ENCODE data around the gene LCN6. TPM values are rescaled to one million over a fixed set of nuclear protein-coding genes. Genes with fewer than 3 reads are reported as not detected.
A peak's percentile ranks its signal among the peaks of the same experiment; 100 is the strongest.

LCN6 gene
- total and polyA plus RNA-seq, 2 of the 13 experiments (the other 11 are each of a cell fraction or from before 2014, with no cell fraction given): not detected

DNA sequence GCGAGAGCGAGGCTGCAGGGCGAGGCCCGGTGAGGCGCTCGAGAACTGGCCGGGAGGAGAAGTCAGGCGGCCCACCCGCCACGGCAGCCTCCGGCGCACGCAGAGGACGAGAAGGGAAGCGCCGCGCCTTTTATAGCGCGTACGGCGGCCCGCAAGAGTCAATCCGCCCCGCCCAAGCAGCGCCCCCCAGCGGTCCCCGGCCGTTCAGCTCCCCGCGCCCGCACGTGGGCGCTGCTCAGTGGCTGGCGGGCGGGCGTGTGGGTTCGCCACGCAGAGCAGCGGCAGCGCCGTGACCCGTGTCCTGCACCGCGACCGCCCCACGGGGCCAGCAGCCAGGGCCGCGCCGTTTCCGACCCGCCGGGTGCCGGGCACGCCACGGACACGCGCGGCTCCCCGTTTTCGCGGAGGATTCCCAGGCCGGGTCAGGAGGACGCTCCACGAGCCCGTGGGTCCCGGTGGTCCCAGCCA, 20.2 kb downstream of the LCN6 start (continued):
- TF ChIP-seq, protein P1, sequence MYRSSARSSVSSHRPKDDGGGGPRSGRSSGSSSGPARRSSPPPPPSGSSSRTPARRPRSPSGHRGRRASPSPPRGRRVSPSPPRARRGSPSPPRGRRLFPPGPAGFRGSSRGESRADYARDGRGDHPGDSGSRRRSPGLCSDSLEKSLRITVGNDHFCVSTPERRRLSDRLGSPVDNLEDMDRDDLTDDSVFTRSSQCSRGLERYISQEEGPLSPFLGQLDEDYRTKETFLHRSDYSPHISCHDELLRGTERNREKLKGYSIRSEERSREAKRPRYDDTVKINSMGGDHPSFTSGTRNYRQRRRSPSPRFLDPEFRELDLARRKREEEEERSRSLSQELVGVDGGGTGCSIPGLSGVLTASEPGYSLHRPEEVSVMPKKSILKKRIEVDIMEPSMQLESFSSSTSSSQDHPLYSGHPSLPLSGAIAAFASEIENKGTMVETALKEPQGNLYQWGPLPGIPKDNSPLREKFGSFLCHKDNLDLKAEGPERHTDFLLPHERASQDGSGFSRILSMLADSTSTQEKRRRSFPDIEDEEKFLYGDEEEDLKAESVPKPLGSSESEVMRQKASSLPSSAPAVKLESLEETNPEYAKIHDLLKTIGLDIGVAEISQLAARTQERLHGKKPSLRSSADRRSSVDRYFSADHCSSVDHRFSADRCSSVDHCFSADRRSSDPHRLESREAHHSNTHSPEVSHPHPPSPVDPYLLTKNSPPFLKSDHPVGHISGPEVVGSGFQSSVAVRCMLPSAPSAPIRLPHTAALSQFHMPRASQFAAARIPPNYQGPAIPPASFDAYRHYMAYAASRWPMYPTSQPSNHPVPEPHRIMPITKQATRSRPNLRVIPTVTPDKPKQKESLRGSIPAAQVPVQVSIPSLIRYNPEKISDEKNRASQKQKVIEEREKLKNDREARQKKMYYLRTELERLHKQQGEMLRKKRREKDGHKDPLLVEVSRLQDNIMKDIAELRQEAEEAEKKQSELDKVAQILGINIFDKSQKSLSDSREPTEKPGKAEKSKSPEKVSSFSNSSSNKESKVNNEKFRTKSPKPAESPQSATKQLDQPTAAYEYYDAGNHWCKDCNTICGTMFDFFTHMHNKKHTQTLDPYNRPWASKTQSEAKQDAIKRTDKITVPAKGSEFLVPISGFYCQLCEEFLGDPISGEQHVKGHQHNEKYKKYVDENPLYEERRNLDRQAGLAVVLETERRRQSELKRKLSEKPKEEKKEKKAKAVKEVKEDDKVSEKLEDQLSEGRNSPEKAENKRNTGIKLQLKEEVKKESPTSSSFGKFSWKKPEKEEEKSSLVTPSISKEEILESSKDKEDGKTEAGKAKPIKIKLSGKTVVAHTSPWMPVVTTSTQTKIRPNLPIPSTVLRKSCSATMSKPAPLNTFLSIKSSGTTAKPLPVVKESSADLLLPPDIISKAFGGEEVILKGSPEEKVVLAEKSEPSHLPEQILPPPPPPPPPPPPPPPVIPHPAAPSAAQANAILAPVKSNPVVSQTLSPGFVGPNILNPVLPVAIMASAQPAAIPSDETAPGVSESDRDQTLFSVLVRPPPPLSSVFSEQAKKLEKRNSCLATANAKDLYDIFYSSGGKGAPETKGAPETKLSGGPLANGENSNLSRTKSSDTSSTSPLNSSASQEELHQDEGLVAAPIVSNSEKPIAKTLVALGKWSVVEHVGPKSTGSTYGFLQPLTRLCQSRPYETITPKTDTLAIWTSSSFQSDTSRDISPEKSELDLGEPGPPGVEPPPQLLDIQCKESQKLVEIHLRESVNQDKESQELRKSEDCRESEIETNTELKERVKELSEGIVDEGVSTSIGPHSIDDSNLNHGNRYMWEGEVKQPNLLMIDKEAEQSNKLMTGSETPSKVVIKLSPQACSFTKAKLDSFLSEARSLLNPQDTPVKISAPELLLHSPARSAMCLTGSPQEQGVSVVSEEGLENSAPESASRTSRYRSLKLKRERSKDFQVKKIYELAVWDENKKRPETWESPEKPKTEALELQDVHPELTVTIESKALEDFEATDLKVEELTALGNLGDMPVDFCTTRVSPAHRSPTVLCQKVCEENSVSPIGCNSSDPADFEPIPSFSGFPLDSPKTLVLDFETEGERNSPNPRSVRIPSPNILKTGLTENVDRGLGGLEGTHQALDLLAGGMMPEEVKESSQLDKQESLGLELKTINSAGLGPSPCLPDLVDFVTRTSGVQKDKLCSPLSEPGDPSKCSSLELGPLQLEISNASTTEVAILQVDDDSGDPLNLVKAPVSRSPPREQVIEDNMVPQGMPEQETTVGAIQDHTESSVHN (CRISPR knock-in tag; IDR thresholded peaks at IDR 0.05): no peak
- TF ChIP-seq SRY (CRISPR knock-in tag; IDR thresholded peaks at IDR 0.05): peak; percentile 90; the same call in 1 of the 2 replicates
- no peak; the same call in 1 of the 2 replicates for TF ChIP-seq CHD2 (IDR thresholded peaks at IDR 0.05; ENCODE audit: low read depth, low read length)
- 0 out of 2 replicates have a peak, but pooled peaks have one; percentile 48 for TF ChIP-seq ZBTB7A (CRISPR knock-in tag; IDR thresholded peaks at IDR 0.05)
- TF ChIP-seq, protein P2, sequence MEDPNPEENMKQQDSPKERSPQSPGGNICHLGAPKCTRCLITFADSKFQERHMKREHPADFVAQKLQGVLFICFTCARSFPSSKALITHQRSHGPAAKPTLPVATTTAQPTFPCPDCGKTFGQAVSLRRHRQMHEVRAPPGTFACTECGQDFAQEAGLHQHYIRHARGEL (CRISPR knock-in tag; IDR thresholded peaks at IDR 0.05): no peak
- TF ChIP-seq, protein P3, sequence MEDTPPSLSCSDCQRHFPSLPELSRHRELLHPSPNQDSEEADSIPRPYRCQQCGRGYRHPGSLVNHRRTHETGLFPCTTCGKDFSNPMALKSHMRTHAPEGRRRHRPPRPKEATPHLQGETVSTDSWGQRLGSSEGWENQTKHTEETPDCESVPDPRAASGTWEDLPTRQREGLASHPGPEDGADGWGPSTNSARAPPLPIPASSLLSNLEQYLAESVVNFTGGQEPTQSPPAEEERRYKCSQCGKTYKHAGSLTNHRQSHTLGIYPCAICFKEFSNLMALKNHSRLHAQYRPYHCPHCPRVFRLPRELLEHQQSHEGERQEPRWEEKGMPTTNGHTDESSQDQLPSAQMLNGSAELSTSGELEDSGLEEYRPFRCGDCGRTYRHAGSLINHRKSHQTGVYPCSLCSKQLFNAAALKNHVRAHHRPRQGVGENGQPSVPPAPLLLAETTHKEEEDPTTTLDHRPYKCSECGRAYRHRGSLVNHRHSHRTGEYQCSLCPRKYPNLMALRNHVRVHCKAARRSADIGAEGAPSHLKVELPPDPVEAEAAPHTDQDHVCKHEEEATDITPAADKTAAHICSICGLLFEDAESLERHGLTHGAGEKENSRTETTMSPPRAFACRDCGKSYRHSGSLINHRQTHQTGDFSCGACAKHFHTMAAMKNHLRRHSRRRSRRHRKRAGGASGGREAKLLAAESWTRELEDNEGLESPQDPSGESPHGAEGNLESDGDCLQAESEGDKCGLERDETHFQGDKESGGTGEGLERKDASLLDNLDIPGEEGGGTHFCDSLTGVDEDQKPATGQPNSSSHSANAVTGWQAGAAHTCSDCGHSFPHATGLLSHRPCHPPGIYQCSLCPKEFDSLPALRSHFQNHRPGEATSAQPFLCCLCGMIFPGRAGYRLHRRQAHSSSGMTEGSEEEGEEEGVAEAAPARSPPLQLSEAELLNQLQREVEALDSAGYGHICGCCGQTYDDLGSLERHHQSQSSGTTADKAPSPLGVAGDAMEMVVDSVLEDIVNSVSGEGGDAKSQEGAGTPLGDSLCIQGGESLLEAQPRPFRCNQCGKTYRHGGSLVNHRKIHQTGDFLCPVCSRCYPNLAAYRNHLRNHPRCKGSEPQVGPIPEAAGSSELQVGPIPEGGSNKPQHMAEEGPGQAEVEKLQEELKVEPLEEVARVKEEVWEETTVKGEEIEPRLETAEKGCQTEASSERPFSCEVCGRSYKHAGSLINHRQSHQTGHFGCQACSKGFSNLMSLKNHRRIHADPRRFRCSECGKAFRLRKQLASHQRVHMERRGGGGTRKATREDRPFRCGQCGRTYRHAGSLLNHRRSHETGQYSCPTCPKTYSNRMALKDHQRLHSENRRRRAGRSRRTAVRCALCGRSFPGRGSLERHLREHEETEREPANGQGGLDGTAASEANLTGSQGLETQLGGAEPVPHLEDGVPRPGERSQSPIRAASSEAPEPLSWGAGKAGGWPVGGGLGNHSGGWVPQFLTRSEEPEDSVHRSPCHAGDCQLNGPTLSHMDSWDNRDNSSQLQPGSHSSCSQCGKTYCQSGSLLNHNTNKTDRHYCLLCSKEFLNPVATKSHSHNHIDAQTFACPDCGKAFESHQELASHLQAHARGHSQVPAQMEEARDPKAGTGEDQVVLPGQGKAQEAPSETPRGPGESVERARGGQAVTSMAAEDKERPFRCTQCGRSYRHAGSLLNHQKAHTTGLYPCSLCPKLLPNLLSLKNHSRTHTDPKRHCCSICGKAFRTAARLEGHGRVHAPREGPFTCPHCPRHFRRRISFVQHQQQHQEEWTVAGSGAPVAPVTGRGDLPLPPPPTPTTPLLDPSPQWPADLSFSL (CRISPR knock-in tag; IDR thresholded peaks at IDR 0.05): peak; percentile 57; the same call in 1 of the 2 replicates
- peak; percentile 89; the same call in 1 of the 2 replicates for TF ChIP-seq PRMT3 (CRISPR knock-in tag; IDR thresholded peaks at IDR 0.05; ENCODE audit: borderline replicate concordance, low read depth)
- no peak for TF ChIP-seq CBX2 (IDR thresholded peaks at IDR 0.05; ENCODE audit: low read depth, low read length)
- TF ChIP-seq CBX2 (CRISPR knock-in tag; IDR thresholded peaks at IDR 0.05; ENCODE audit: low read depth): peak; percentile 29; the same call in 1 of the 2 replicates
- no peak for TF ChIP-seq RORA (CRISPR knock-in tag; IDR thresholded peaks at IDR 0.05)
